Fibroblast of the aortic adventitia (primary cell): ENCODE data around the gene LSM14A. TPM values are rescaled to one million over a fixed set of nuclear protein-coding genes. Genes with fewer than 3 reads are reported as not detected.

Source experiments
- DNase-seq: peaks from one replicate; pipeline ENCODE4 v3.0.0-alpha.2; 2010; ENCODE audit warnings: low read depth
- H3K4me3 ChIP-seq: 2 replicates; pipeline ENCODE4 v1.5.1; 2011; ENCODE audit warnings: low read depth, mild to moderate bottlenecking, control low read depth, low read length, moderate library complexity
- CTCF ChIP-seq: IDR thresholded peaks from 2 replicates; pipeline ENCODE4 v1.5.1; 2011; ENCODE audit warnings: mild to moderate bottlenecking, low read length, control low read depth, inconsistent platforms; ENCODE audit not compliant: insufficient read depth
- total RNA-seq: library from RNA; depleted of rRNA; stranded (reverse); fragments of >200 nt; gene quantifications from 2 replicates; pipeline ENCODE4 v1.2.3, GENCODE V29; 2012; ENCODE audit warnings: low replicate concordance

Gene LSM14A
- total RNA-seq, 1 donor = 55.5 TPM

GRCh38 chr19:34269968-34270621, 97.8 kb downstream of the LSM14A start:
- DNase-seq = peak; percentile 71
- TF ChIP-seq CTCF = no peak
- peak overlapping the region; percentile 11 for H3K4me3 ChIP-seq

- TF ChIP-seq CTCF = no peak
- DNase-seq = no peak
- no peak overlapping the region for H3K4me3 ChIP-seq
Observed at GRCh38 chr19:34273121-34273520, 100.8 kb downstream of the LSM14A start.

GRCh38 chr19:34274284-34274826, 102.1 kb downstream of the LSM14A start:
- H3K4me3 ChIP-seq = peak overlapping the region; percentile 4
- no peak for DNase-seq
- TF ChIP-seq CTCF = peak; percentile 11

- TF ChIP-seq CTCF = no peak
- peak; percentile 97 for DNase-seq
- H3K4me3 ChIP-seq = no peak overlapping the region
Observed at GRCh38 chr19:34274827-34275625, 102.7 kb downstream of the LSM14A start.

- no peak overlapping the region for H3K4me3 ChIP-seq
- DNase-seq = no peak
- no peak for TF ChIP-seq CTCF
Observed at GRCh38 chr19:34275705-34276104, 103.4 kb downstream of the LSM14A start.

GRCh38 chr19:34276614-34277013, 104.3 kb downstream of the LSM14A start:
- H3K4me3 ChIP-seq = no peak overlapping the region

More at GRCh38 chr19:34276614-34277013, 104.3 kb downstream of the LSM14A start:
- no peak for TF ChIP-seq CTCF
- no peak for DNase-seq
